Fibroblast of skin of scalp (primary cell): ENCODE measurements around the gene TMEM151A.
A peak's percentile ranks its signal among the peaks of the same experiment; 100 is the strongest.

Experiments
- DNase-seq: peaks from one replicate; pipeline ENCODE4 v3.0.0-alpha.2; 2013

The TMEM151A gene

DNA sequence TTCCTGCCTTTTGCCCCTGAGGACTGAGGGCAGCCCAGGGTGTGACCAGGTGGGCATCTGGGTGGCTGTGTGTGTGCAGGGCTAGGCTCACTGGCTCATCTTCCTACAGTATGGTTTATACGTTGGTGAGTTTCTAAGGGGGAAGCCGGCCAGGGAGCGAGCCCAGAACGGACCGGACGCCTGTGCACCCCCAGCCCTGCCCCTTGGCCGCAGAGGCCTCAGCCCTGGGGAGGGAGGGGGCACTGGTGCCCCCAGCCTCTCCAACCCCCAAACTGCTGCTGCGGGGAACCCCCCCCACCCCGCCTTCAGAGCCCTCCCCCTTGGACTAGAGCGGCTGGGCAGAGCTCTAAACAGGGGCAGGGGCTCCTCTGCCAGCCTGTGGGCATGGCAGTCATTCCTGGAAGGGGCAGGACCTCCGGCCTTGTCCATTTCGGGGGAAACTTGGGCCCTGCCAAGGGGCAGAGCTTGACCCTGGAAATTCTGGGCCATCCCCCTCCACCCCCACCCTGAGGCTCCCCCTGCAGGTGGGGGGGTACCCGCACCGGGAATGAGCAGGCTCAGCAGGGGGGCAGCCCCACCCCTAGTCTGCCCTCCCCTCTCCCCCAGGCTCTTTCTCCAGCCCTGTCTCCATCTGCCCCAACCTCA is 8.1 kb upstream of the TMEM151A start:
- no peak for DNase-seq

DNA sequence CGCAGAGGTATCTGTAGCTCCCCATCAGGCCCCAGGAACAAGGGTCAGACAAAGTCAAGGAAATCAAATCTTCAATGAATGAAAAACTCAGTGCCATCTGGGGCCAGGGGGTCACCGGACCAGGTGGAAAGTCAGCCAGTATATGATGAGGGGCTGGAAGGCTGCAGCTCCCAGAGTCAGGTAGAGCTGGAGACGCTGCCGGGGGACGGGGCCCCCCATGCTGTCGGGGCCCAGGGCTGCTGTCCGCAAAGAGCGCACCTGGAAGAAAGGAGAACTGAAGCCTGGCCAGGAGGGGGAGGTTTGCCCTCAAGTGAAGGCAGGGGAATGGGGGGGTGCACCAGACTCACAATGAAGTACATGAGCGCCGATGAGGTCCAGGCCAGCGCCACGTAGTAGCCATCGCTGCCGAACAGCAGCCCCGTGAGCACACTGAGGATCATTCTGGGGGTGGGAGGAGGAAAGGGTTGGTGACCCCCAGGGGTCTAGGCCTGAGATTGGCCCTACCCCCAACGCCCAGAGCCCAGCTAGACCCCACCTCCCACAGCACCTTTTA is 7.1 kb upstream of the TMEM151A start:
- DNase-seq = no peak

DNA sequence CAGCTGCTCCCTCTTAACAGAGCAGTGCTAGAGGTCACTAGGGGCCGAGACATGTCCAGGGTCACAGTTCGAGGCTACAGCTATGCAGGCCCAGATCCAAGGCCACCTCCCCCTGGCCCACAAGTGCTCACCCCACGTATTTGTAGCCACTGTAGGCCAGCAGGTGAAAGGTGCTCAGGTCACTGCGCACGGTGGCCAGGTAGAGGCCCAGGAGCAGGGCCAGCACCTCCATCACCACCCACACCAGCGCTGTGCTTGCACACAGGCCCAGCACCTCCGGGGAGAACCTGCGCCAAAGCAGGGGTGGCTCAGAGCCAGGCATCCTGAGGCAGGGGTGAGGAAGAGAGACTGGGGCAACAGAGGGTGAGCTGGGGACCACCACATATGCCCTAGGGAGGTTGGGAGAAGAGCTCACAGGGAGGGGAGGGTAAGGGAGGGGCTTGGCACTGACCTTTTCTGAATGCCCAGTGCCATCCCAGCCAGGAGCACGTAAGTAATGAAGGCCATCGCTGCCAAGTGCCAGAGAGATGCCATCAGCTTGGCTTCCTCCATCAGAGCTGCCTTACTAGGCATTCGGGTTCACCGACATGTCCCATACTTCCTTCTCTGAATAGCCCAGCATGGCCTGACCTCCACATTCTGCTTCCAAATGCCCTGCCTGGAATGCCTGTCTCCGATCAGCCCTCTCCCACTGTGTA is 6.3 kb upstream of the TMEM151A start:
- no peak for DNase-seq

DNA sequence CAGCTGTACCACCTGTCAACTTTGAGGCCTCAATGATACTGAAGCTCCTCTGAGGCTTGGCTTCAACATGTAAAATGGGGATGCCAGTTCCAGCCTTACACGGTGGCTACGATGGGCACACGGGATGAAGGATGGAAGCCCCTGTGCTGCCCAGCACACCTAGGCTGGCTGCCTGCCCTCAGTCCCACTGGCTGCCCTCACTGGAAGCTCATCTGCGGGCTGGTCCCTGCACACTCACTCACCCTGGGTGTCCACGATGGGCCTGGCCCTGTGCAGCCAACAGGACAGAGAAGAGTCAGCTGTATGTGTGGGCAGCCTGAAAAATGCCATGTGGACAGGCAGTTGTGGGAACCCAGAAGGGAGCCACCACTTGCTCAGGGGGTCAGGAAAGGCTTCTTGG is 5.0 kb upstream of the TMEM151A start:
- no peak for DNase-seq

DNA sequence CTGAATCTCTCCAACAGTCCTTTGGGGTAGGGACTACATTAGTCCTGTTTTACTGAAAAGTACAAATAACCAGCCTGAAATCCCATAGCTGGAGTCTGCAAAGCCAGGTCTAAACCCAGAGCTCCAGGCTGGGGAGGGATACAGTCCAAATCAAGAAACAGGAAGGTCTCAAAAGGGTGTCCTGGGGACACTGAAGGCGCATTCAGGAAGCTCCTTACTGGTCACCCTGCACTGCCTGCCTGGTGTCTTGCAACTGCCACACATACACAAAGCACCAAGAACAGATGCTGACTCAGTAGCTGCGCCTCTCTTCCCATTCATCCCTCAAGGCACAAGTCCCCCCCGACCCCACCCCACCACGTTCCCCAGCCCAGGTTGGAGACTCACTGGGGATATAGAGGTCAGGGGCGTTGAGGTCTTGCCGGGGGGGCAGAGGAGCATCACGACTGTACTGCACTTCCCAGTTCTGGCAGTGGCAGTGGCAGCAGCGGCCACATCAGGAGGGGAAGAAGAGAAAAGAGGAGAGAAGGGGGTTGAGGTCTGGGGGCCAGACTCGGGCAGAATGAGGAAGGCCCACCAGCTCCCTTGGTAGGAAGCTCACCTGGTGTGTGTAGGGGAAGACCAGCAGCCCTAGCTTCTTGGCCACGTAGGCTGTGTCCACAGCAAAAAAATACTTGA is 4.3 kb upstream of the TMEM151A start:
- no peak for DNase-seq

DNA sequence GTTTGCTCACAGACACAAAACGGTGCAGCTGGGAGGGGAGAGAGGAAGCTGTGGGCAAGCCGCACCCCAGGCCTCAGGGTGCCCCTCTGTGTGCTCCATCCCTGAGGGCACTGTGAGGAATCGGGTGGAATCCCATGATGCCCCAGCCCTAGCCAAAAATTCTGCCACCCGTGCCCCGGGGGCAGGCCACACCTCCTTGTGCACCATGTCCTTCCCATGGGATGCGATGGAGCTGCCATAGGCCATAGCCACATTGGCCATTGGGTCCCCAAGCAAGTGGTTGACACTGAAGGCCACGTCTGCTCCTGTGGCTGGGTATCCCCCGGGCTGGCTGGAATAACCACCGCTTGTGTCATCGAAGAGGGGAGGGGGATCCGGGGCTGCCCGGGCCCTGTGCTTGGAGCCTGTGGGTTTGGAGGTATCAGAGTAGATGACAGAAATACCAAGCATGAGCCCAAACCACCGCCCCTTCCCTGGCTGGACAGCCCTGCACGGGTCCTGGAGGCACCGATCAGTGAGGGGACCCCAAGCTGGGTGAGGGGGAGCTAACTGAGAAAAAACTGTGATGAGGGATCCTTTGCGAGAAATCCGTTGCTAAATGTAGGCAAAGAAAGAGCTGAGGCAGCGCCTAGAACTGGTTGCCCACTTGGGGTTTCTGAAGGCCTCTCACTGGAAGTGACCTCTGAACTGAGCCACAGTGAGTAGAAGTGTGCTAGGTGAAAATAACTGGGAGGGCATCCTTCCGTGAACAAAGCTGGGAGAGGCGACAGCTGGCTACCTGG is 3.6 kb upstream of the TMEM151A start:
- no peak for DNase-seq

DNA sequence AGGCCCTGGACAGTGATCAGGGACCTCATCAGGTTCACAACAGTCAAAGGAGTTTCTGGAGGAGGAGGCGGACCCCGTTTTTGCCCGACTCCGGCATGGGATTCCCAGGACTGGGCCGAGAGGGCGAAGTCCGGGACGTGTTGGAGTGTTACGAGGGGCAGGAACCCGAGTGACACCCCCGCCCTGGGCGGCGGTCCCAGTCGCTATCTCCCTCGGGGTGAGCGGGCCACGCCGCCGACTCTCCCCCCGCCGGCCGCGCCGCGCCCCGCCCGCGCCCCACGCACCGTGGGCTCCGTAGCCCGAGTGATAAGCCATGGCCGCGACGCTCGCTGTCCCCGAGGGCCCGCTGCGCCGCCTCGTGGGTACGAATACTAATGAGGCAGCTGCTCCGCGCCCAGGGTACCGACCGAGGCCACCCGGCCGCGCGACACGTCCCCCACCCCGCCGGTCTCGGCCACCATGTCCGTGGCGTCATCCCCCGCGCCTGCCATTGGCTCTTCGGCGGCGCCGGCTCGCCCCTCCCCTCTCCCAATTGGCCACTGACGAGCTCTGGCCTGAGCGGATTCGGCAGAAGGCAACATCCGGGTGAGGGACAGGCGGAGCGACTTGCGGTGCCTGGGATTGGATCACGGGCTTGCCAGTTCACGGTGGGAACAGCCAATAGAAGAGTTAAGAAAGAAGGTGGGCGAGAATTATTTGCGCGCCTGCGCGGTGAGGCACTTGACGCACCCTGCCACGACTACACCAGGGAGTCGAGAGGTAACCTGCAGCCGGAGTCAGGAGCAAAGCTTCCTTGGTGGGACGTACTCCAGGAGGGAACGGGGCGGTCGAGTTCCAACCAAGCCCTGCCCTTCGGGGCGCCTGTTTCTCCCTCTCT is 2.8 kb upstream of the TMEM151A start, which contains the start of gene YIF1A:
TSS of gene YIF1A (minus strand) at position 473 of the 877 bp plus-strand sequence. CDS start at position 315, 158 bp downstream.
- peak; percentile 100 for DNase-seq

DNA sequence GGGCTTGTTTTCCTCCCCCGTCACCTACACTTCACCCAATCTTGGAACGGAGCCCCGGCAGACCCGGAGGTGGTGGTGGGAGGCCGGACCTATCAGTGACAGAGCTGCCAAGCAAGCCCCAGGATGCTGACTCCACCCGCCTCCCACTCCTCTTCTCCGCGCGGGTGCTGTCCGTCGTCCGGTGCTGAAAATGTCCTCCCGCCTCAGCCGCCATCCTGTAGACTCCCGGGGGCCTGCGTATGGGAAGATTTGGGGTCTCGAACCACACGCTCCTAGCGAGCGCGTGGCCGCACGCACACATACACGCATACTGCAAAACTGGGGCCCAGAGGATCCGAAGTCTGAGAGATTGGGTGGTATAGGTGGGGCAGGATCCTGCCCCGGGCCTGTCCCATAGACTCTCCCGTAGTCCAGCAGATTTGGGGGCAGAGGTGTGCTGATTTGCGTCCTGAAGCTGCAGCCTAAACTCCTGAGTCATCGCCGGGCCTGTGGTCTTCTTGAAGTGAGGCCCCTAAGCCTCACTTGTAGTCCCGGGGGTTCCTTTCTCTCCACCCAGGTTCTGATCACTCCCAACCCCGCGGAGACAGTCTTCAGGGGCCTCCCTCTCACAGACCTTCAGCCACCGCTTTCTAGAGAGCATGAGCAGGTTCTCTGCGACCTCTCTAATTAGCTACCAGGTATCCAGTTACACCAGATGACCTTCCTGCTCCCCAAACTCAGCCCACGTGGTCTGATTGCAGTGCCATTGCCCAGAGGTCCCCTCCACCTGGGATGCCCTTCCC is 2.0 kb upstream of the TMEM151A start:
- DNase-seq = no peak

DNA sequence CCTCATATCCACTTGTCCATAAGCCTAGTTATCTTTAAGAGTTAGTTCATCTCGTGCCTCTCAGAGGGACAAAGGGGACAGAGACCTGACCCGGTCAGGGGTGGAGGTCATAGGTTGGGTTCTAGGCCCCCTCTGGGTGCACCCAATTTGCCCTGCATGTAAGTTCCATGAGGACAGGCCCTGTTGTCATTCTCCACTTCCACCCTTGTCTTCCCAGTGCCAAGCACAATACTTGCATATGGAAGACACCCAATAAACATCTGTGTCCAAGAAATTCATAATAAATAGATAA is 1.4 kb upstream of the TMEM151A start:
- DNase-seq = no peak

DNA sequence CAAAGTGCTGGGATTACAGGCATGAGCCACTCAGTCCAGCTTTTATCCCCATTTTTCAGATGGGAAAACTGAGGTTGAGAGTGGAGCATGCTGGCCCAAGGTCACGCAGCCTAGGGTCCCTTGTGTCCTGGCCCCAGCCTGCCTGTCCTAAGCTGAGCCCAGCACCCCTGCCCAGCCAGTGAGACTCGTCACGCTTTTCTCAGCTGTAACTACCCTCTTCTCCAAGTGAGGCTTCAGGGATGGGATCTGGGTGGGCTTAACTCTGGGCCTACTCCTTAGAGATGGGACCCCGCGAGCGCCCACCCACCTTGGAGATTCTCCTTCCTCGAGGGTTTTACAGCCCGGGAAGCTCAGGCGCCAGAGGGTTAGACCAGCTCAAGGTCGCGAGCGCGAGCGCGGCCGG is 390 bp upstream of the TMEM151A start:
- DNase-seq = no peak

DNA sequence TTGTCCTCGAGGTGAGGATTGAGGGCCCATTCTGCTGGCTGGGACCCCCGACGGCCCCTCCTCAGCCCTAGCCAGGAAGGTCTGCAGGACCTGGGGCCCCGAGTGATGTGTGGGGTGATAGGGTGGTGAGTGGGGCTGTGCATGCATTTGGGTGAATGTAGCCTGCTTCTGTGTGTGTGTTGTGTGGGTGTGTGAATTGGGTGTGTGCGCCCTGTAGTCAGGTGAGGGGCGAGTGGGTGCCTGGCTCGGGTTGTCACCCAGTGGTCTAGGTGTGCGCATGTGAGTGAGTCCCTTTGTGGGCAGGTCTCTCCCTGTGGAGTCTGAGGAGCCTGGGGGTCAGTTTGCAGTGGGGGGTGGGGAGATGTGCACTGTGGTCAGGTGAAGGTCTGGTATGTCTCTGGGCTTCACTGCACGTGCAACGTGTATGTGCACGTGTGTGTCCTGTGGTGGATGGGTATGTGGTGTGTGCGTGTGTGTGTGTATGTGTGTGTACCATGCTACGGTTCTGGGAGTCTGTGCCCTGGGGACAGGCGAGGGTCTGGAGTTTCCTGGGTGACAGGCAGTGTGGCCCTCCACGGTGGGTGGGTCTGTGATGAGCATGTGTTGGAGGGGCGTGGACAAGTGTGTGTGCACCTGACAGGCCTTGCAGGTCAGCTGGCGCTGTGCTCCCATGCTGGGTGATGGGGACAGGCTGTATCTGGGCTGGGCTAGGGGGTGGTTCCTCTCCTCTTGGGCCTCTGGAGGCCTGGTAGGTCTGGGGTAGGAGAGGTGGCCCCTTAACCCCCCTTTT is 1.0 kb downstream of the TMEM151A start:
- no peak for DNase-seq

DNA sequence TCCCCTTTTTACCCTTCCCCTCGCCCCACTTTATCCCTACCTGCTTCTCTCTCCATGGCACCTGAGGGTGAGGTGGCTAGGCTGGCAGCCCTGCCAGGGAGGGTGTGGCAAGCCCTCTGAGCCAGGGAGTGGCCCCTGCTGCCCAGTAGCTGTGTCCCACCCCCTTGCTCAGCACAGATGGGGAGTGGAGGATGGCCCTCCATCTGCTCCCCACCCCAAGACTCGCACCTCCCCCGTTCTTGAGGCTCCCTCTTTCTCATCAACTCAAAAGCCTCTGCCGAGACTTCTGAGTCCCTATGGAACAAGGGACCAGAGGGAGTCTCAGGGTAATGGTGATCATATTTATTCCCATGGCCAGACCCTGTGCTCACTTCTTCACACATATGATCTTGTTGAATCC is 1.7 kb downstream of the TMEM151A start:
- no peak for DNase-seq

DNA sequence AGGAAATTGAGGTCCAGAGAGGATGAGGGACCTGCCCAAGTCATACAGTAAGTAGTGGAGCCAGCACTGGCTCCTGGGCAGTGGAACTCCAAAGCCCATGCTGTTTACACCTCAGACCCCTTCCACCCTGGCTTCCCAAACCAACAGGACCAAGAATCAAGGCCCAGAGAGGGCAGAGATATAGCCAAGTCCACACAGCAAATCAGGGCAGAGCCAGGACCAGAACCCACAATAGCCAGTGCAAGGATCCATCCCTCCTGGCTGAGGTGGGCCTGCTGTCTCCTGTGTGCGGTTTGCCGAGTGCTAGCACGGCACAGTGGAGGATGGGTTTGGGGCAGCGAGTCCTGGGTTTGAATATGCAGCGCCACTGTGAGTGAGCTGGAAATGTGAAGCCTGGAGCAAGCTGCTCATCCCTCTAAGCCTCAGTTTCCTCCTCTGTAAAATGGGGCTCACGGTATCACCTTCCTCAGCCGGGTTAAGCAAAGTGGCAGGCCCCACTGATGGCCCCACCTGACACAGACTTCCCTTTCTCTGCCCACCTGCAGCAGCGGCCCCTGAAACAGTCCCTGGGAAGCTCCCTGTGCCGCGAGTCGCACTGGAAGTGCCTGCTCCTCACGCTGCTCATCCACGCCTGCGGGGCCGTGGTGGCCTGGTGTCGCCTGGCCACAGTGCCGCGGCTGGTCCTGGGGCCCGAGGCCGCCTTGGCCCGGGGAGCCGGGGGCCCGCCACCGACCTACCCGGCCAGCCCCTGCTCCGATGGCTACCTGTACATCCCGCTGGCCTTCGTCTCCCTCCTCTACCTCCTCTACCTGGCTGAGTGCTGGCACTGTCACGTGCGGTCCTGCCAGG is 2.3 kb downstream of the TMEM151A start:
- DNase-seq = no peak

DNA sequence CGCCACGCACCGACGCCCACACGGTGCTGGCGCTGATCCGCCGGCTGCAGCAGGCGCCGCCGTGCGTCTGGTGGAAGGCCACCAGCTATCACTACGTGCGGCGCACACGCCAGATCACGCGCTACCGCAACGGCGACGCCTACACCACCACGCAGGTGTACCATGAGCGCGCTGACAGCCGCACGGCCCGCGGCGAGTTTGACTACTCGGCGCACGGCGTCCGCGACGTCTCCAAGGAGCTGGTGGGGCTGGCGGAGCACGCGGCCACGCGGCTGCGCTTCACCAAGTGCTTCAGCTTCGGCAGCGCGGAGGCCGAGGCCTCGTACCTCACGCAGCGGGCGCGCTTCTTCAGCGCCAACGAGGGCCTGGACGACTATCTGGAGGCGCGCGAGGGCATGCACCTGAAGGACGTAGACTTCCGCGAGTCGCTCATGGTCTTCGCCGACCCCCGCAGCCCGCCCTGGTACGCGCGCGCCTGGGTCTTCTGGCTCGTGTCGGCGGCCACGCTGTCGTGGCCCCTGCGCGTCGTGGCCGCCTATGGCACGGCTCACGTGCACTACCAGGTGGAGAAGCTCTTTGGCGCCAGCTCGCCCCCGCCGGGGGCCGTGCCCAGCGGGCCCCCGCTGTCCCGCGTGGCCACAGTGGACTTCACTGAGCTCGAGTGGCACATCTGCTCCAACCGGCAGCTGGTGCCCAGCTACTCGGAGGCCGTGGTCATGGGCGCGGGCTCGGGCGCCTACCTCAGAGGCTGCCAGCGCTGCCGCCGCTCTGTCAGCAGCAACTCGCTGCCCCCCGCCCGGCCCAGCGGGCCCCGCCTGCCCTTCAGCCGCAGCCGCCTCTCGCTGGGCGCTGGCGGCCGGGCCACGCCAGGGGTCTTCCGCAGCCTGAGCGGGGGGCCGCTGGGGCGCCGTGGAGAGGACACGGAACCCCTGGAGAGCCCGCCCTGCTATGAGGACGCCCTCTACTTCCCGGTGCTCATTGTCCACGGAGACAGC is 3.2 kb downstream of the TMEM151A start:
- DNase-seq = no peak

DNA sequence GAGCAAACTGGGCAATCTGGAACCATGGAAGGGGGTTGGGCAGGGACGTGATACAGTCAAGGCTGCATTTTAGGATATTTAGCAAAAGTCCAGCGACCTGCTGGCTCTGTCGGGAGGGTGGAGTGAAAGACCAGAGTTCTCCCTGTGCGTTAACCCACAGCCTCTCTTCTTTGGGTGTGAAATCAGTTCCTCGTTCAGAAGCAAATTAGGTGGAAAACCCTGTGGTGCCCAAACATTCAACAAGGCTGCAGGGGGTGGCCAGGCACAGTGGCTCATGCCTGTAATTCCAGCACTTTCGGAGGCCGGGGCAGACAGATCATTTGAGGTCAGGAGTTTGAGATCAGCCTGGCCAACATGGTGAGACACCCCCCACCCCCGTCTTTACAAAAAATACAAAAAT is 5.9 kb downstream of the TMEM151A start:
- no peak for DNase-seq

DNA sequence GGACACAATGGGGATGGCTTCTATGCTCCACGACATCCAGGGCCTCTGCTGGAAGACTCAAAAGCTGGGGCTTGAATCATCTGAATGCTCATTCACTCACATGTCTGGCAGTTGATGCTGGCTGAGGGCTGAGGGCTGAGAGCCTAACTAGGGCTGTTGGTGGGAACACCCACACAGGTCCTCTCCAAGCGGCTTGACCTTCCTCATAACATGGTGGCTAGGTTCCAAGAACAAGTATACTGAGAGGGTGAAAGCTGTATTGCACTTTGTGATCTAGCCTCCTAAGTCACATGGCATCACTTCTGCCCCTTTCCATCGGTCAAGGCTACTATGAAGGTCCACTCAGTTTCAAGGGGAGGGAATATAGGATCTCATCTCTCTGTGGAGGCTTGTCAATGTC is 7.5 kb downstream of the TMEM151A start:
- no peak for DNase-seq

DNA sequence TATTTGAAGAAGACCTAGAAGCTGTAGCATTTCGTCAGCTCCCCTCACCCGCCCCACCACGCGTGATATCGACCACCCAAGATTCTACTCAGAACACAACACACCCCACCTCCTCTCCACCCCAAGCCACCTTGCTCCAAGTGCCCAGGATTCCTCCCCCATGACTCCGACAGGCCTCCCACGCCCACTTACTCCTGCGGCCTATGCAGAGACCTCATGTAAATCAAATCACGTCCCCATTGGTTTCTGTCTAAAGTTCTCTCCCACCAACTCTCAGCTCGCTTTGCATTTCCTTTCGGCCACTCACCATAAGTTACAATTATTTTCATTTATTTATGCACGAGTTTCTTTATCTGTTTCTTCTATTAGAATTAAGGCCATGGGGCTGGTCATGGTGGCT is 11.0 kb downstream of the TMEM151A start:
- no peak for DNase-seq

DNA sequence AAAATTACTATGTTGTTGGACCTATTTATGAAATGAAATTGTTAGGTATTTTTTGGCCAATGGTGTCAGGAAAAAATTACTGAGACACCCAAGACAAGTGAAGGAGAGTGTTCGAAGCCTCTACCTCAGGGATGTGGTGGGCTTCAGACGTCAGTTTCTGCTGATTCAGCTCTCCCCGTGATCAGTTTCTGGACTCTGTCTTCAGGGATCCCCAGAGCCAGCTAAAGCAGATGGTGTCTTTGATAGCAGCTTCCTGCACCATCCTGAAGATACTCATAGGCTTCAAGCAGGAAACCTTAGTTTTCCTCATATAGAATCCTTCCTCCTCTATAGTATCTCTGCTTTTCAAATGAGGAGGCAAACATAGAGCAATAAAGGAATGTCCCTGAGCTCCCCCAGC is 17.8 kb downstream of the TMEM151A start:
- DNase-seq = no peak
